NCI-H524 (cell line): ENCODE data around the gene DUOX1.

Experiments
- DNase-seq, 2 experiments: peaks; one replicate each; lab custom pipeline; 2025; lab: John Stamatoyannopoulos, UW

The DUOX1 gene

DNA sequence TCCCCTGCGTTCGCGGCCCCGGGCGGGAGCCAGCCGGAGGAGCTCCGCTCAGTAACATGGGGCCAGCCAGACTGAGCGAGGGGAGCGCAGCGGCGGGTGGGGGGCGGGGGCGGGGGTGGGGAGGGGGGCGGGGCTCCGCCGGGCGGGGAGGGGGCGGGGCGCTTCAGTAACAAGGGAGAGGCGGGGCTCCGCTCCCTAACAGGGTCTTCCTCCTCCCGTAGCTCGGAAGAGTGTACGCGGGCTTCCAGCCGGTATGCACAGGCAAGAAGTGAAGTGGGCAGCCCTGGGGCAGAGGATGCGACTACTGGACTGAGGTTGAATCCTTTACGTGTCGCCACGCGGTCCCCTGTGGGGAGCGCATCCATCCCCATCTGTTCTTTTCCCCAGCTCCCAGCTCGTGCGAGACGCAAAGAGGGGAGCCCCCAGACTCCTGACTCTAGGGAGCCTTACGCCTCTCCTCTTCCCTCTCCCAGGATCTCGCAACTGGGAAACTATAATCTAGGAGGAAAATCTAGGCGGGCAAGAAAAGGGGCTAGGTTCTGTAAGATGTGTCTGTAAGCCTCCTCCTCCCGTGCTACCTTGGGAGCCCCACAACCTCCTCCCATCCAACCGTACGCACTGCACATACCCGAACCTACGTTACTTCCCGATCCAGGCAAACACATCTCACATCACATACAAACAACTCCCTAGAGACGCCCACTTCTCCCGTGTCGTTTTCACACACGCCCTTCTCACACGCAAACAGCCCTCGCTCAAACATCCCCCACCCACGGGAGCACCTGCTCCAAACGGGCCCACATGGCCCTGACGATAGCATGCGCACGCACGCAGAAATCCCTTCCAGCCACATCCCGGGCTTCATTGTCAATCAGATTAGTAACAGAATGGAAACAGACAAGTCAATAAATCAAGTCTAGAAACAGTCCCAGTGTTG is 58.4 kb downstream of the DUOX1 start, which contains the start of gene SHF:
Gene SHF, minus strand, starts transcription at position 73 of the 937 bp plus-strand sequence. Its CDS starts 15 bp downstream, at position 58.
- peak; percentile 86 to 92 for DNase-seq

- DNase-seq: no peak
These were observed 67.7 kb downstream of the DUOX1 start for GRCh38 chr15:45197512-45197911.

DNA sequence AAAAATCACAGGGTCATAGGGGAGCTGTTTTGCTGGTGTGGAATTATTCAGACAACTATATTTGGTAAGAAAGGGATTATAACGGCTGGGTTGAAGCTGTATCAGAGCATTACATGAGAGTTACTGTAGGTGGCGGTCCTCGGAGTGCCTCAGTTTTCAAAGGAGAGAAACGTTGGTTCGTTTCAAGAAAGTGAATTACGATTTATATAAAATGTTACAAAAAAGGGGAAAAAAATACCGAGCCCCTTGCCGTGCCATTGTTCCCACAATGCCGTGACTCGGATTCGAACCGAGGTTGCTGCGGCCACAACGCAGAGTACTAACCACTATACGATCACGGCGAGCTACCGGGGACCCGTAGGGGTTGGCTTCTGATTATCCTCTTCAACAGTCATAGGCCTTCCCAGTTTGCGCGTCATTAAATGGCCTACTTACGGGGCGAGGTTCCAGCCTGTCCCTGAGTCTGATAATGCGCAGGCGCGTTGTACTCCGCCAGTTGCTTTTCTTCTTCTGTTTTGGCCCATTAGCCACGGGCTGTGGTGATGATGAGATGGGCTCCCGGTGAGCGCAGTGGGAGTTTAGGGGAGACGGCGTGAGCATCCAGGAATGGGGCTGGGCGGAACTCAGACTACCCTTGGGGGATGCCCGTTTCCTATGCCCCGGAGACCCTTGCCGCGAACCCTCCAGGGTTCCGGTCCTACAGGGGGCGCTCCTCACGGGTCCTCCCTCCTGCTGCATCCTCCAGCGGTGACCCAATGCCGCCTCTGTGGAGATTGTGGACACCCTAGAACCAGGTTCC is 68.7 kb downstream of the DUOX1 start:
- DNase-seq: peak; percentile 96 to 97

GRCh38 chr15:45199136-45199810 is 69.5 kb downstream of the DUOX1 start:
- peak; percentile 30 to 52 for DNase-seq

- DNase-seq: peak; percentile 98 to 100
These were observed 70.4 kb downstream of the DUOX1 start for GRCh38 chr15:45200001-45200798.

DNA sequence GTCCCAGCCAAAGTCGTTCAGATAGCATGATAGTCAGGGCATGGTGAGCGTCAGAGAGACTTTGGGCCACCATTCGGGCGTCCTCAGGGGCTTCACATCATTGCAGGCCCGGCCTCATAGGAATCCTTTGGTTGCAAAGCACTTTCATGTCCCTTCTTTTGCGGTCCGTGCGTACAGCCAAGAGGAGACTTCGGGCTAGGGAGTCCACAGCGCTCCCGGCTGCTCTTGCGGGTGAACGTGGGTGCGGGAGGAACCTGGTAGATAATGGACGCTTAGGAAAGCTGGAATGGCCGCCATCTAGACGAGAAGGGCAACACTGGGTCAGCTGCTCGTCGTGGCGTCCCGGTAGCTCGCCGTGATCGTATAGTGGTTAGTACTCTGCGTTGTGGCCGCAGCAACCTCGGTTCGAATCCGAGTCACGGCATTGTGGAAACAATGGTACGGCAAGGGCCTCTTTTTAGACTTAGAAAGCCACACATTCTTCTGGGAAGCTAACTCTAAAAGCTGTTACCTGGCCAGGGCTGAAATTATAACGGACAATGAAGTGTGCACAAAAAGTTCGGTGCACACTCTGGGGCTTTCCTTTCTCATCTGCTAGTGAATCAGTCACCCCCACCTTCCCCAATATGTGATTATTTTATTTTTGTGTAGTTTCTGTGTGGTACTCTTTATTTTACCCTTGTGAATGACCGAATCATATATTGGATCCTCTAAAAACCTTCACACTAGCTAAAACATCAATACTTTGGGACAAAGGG is 71.2 kb downstream of the DUOX1 start:
- DNase-seq: peak; percentile 92

DNA sequence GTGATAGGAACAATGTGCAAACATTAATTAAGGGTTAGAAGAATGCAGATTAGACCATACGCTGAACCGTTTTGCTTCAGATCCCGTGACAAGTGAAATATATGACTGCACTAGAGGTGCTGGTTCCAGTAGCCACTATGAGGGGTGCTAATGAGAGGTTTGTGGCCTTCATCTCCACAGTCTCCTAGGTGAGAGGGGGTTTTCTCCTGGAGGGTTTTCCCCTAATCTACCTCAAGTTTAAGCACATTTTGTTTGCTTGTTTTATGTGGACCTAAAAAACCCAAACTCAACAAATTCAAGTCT is 71.7 kb downstream of the DUOX1 start:
- DNase-seq: no peak

DNA sequence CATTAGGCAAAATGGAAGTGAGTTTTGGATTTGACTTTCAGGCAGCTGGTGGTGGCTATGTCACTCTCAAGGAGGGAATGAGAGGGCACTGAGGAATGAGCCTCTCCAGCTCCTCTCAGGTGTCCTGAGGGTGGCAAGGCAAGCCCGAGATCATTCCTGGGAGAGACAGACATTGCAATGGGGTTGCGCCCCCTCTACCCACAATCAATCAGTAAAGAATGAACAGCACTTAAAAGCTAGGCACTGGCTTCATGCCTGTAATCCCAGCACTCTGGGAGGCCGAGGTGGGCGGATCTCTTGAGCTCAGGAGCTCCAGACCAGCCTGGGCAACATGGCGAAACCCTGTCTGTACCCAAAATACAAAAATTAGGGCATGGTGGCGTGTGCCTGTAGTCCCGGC is 72.1 kb downstream of the DUOX1 start:
- no peak for DNase-seq

DNA sequence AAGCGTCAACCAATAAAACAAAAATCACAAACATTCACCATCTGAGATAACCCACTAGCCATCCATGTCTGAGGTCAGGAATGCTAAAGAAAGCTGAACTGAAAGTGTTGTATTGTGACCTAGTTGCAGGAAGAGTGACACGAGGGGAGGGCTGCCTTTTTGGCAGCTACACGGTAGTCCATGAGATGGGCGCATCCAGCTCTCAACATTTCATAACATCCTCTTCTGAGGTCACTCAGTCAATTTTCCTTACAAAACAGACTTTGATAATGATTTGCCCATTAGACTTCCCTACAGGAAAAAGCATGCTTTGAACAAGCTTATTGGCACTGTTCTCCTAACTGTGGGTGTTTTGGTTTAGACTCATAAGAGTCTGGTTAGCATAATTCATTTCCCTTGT is 73.4 kb downstream of the DUOX1 start:
- DNase-seq: no peak

- DNase-seq: peak; percentile 66 to 80
These were observed 75.4 kb downstream of the DUOX1 start for GRCh38 chr15:45205192-45205591.

DNA sequence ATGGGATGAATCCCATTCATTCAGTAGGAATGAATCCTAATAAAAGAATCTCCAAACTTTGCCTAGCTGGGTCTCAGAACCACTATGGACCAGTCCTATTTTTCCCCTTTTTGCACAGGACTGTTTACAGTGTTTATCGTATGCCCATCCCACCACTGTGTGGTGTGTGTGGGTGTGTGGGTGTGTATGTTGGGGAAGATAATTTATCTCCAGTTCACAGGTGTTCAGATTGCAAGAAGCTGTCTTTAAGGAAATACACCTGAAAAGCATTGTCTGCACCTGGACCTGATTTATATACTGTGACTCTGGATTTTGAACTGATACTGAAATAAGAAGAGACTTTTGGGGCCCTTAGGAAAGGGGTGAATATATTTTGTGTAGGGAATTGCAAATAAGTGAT is 82.7 kb downstream of the DUOX1 start:
- no peak for DNase-seq
